Mesendoderm (in vitro differentiated cells): Measurements from ENCODE around the gene SHLD1.

Source experiments
- DNase-seq: peaks from one replicate; pipeline ENCODE4 v3.0.0; 2013
- H2AK5ac ChIP-seq: 2 replicates; pipeline ENCODE4 v1.6.1; 2013; ENCODE audit warnings: low read length, inconsistent platforms
- H2BK120ac ChIP-seq: 2 replicates; pipeline ENCODE4 v1.6.1; 2013; ENCODE audit warnings: low read depth, mild to moderate bottlenecking, low read length, moderate library complexity, mixed read lengths
- H2BK15ac ChIP-seq: replicated peaks from 2 replicates; pipeline ENCODE4 v1.6.1; 2013; ENCODE audit warnings: low read depth, mild to moderate bottlenecking, moderate library complexity
- H2BK5ac ChIP-seq: 2 replicates; pipeline ENCODE4 v1.6.1; 2013; ENCODE audit warnings: low read length, inconsistent platforms
- H3K18ac ChIP-seq: 2 replicates; pipeline ENCODE4 v1.6.1; 2013; ENCODE audit warnings: mild to moderate bottlenecking, low read length, mixed read lengths
- H3K23ac ChIP-seq: one replicate; pipeline ENCODE4 v1.6.1; 2013; ENCODE audit warnings: low read length
- H3K27ac ChIP-seq: 2 replicates; pipeline ENCODE4 v1.5.1; 2013; ENCODE audit warnings: low read depth, mild to moderate bottlenecking, inconsistent platforms, low read length, moderate library complexity
- H3K27me3 ChIP-seq: 2 replicates; pipeline ENCODE4 v1.6.1; 2013; ENCODE audit warnings: low read length, control low read depth, mild to moderate bottlenecking, inconsistent platforms; ENCODE audit not compliant: insufficient read depth, poor library complexity
- H3K36me3 ChIP-seq: 2 replicates; pipeline ENCODE4 v1.6.1; 2013; ENCODE audit warnings: low read length, inconsistent platforms; ENCODE audit not compliant: control insufficient read depth, insufficient read depth
- H3K4ac ChIP-seq: one replicate; pipeline ENCODE4 v1.6.1; 2013; ENCODE audit warnings: low read depth, mild to moderate bottlenecking, low read length, moderate library complexity
- H3K4me1 ChIP-seq: 2 replicates; pipeline ENCODE4 v1.6.1; 2013; ENCODE audit warnings: low read depth, low read length, inconsistent platforms; ENCODE audit not compliant: control insufficient read depth
- H3K4me2 ChIP-seq: 2 replicates; pipeline ENCODE4 v1.6.1; 2013; ENCODE audit warnings: low read length
- H3K4me3 ChIP-seq: 2 replicates; pipeline ENCODE4 v1.5.1; 2013; ENCODE audit warnings: mild to moderate bottlenecking, low read length
- H3K56ac ChIP-seq: one replicate; pipeline ENCODE4 v1.6.1; 2013; ENCODE audit warnings: low read length
- H3K79me1 ChIP-seq: 2 replicates; pipeline ENCODE4 v1.6.1; 2013; ENCODE audit warnings: low read length, inconsistent platforms
- H3K79me2 ChIP-seq: 2 replicates; pipeline ENCODE4 v1.6.1; 2013; ENCODE audit warnings: mild to moderate bottlenecking, low read length; ENCODE audit not compliant: control insufficient read depth, insufficient read depth
- H3K9ac ChIP-seq: 2 replicates; pipeline ENCODE4 v1.6.1; 2013; ENCODE audit warnings: low read length, inconsistent platforms
- H4K5ac ChIP-seq: one replicate; pipeline ENCODE4 v1.6.1; 2013; ENCODE audit warnings: low read length
- H4K8ac ChIP-seq: one replicate; pipeline ENCODE4 v1.6.1; 2013; ENCODE audit warnings: low read depth, mild to moderate bottlenecking, control low read depth, low read length, moderate library complexity
- WGBS: extraction: QIAGEN DNeasy Blood & Tissue Kit; methylation state at CpG from one replicate; pipeline ENCODE4 v1.1.7; 2013; ENCODE audit warnings: low lambda C conversion rate, missing lambda C conversion rate; ENCODE audit not compliant: insufficient coverage; ENCODE audit errors: extremely low coverage; 5-methylcytosine and 5-hydroxymethylcytosine counted together

SHLD1 gene

DNA sequence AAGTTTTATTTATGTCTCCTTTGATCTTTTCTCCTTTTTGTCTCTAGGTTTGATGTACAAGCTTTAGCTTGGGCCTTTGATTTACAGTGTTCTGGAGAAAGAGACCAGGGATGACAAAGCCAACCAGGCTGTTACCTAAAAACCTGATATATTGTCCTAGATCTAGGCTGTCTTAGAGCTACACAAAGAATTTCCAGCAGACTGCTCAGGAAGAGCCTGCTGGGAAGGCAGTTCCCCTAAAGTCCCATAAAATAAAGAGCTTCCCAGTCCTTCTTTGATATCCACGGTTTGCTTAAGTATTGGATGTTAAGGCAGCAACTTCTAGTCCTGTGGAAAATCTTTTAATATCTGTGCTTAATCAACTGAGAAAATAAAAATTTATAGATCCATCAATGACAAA lies 70.5 kb downstream of the SHLD1 start:
- DNase-seq = no peak
- Histone ChIP-seq H3K4ac (no peak overlapping the region), H3K79me2 (no peaks in the 10 kb centered on the region), H4K5ac (no peak overlapping the region), H2AK5ac (no peak overlapping the region), H3K9ac (no peak overlapping the region), H3K18ac (no peak overlapping the region), H4K8ac (no peak overlapping the region), H2BK120ac (no peak overlapping the region), H3K4me2 (no peak overlapping the region), H3K23ac (no peak overlapping the region), H3K4me3 (no peak overlapping the region), H3K79me1 (no peaks in the 10 kb centered on the region), H2BK15ac (no peak overlapping the region), H3K4me1 (no peaks in the 10 kb centered on the region), H2BK5ac (no peak overlapping the region), H3K36me3 (no peaks in the 10 kb centered on the region), H3K27me3 (no peaks in the 10 kb centered on the region), H3K27ac (no peak overlapping the region), H3K56ac (no peak overlapping the region)
- no CpG with 5 or more reads among the region's 1 CpG for WGBS

DNA sequence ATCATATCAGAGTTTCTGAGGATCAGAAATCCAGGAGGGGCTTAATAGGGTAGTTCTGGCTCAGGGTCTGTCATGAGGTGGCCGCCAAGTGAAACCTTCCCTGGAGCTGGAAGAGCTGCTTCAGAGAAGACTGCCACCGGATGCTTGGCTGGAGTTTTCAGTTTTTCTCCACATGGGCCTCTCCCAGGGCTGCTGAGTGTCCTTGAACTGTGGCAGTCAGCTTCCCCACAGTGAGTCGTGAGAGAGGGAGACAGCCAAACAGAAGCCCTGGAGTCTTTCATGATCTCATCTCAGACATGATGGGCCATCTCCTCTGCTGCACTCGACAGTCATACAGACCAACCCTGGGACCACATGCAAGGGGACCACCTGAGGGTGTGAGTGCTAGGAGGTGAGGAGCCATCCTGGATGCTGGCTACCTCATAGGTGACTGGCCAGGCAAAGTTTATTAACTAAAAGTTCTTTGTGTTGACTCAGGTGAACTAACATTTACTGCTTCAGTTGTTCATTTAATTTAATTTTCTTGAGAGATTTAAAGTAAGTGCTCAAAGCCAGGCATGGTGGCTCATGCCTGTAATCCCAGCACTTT lies 71.5 kb downstream of the SHLD1 start:
- no peak overlapping the region for H4K8ac ChIP-seq
- no peak overlapping the region for H3K18ac ChIP-seq
- H3K4me3 ChIP-seq = no peak overlapping the region
- H3K27ac ChIP-seq = no peak overlapping the region
- no peak overlapping the region for H2BK5ac ChIP-seq
- no peak for DNase-seq
- no peaks in the 10 kb centered on the region for H3K79me1 ChIP-seq
- no peak overlapping the region for H2BK120ac ChIP-seq
- H3K4me2 ChIP-seq = no peak overlapping the region
- WGBS = no CpG with 5 or more reads among the region's 4 CpGs
- no peaks in the 10 kb centered on the region for H3K79me2 ChIP-seq
- H3K56ac ChIP-seq = no peak overlapping the region
- H3K4ac ChIP-seq = no peak overlapping the region
- H3K9ac ChIP-seq = no peak overlapping the region
- no peaks in the 10 kb centered on the region for H3K27me3 ChIP-seq
- no peak overlapping the region for H2BK15ac ChIP-seq
- no peaks in the 10 kb centered on the region for H3K4me1 ChIP-seq
- no peak overlapping the region for H3K23ac ChIP-seq
- H4K5ac ChIP-seq = no peak overlapping the region
- no peak overlapping the region for H2AK5ac ChIP-seq
- no peaks in the 10 kb centered on the region for H3K36me3 ChIP-seq

DNA sequence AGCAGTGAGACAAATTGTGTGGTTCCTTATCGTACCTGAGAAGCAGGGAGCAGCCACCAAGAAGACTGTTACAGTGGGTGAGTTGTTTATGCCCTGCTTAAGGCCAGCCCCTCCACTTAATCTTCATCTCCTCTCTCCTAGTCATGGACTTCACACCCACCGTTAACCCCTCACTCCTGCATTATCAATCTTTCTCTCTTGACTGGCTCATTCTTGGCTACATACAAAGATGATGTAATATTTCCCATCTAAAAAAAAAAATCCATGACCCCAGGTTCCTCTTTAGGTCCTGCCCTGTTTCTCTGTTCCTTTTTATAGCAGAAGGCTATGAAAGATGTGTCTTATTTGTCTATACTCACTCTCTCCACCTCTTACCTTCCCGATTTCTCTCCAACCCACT lies 72.4 kb downstream of the SHLD1 start:
- Histone ChIP-seq H3K9ac (no peak overlapping the region), H2BK120ac (no peak overlapping the region), H4K5ac (no peak overlapping the region), H3K23ac (no peak overlapping the region), H3K18ac (no peak overlapping the region), H3K4me3 (no peak overlapping the region), H3K56ac (no peak overlapping the region), H3K79me1 (no peaks in the 10 kb centered on the region), H3K79me2 (no peaks in the 10 kb centered on the region), H3K36me3 (no peaks in the 10 kb centered on the region), H3K4me1 (no peaks in the 10 kb centered on the region), H3K27ac (no peak overlapping the region), H4K8ac (no peak overlapping the region), H3K27me3 (no peaks in the 10 kb centered on the region), H3K4ac (no peak overlapping the region), H2AK5ac (no peak overlapping the region), H2BK5ac (no peak overlapping the region), H2BK15ac (no peak overlapping the region), H3K4me2 (no peak overlapping the region)
- WGBS = 100% methylated on average over 1 of the region's 3 CpGs
- no peak for DNase-seq

DNA sequence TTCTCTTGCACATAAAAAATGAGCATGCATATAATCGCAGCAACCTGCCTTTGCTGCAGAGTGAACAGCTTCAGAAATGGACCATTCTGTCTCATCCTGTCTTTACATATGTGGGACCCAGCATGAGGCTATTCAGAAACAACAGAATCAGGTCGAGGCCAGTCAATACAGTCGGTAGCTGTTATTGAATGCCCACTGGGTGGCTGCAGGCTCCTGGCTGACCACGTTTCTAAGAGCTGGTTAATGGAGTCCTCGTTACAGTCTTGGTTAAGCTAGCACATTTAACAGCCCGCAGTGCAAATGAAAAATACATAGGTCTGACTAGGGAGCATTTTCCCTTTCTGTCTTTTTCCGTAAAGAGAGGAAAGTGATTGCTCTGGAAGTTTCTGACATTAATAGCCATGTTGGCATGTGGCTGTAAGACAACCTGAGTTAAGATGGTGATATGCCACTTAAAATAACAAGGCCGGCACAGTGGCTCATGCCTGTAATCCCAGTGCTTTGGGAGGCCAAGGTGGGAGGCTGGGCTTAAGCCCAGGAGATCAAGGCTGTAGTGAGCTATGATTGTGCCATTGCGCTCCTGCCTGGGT lies 75.0 kb downstream of the SHLD1 start:
- H3K79me1 ChIP-seq = no peaks in the 10 kb centered on the region
- no peak overlapping the region for H3K9ac ChIP-seq
- H3K27me3 ChIP-seq = no peaks in the 10 kb centered on the region
- no peak overlapping the region for H2BK120ac ChIP-seq
- DNase-seq = no peak
- H3K4me3 ChIP-seq = no peak overlapping the region
- no peak overlapping the region for H3K4me2 ChIP-seq
- H2AK5ac ChIP-seq = no peak overlapping the region
- H3K27ac ChIP-seq = no peak overlapping the region
- H3K4me1 ChIP-seq = no peaks in the 10 kb centered on the region
- no peak overlapping the region for H3K18ac ChIP-seq
- H3K4ac ChIP-seq = no peak overlapping the region
- no peak overlapping the region for H3K23ac ChIP-seq
- no peak overlapping the region for H2BK15ac ChIP-seq
- no peaks in the 10 kb centered on the region for H3K79me2 ChIP-seq
- WGBS = no CpG with 5 or more reads among the region's 9 CpGs
- H2BK5ac ChIP-seq = no peak overlapping the region
- no peak overlapping the region for H4K5ac ChIP-seq
- H4K8ac ChIP-seq = no peak overlapping the region
- no peak overlapping the region for H3K56ac ChIP-seq
- no peaks in the 10 kb centered on the region for H3K36me3 ChIP-seq

DNA sequence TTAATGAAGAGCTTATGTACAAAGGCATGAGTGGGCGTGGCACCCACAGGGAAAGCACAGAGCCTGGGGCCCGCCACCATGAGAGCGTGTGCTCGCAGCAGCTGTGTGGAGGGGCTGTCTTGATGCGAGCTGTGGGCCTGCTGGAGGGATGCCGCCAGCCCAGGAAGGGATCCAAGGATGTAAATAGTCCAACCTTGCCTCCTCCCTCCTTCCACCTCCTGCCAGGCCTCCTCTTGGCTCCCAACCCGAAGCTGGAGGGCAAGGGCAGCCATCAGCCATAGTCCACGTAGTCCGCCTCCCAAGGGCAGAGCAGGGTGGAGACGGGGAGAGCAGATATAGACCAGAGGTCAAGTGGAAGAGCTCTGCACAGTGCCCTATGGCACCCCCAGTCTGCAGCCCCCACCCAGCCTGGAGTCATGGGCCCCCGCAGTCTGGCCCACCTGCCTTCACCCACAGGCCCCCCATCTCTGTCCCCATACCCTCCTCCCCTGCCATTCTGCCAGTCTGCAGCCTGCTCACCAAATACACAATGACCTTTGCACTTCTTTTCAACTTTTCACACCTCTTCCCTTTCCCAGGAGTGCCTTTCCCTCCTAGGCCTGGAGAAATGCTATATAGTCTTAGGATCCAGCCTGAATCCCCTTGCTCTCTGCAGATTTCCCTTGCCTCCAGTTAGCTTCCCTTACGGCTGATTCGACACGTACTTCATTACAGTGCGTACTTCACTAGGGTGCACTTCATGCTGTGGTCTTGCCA lies 77.1 kb downstream of the SHLD1 start:
- H4K8ac ChIP-seq = no peak overlapping the region
- no peaks in the 10 kb centered on the region for H3K79me2 ChIP-seq
- H3K18ac ChIP-seq = no peak overlapping the region
- H3K9ac ChIP-seq = no peak overlapping the region
- H3K27me3 ChIP-seq = no peaks in the 10 kb centered on the region
- H3K79me1 ChIP-seq = no peaks in the 10 kb centered on the region
- H2BK15ac ChIP-seq = no peak overlapping the region
- H2BK120ac ChIP-seq = no peak overlapping the region
- H3K23ac ChIP-seq = no peak overlapping the region
- H3K56ac ChIP-seq = no peak overlapping the region
- no peak overlapping the region for H4K5ac ChIP-seq
- no peaks in the 10 kb centered on the region for H3K4me1 ChIP-seq
- no peak overlapping the region for H3K4me3 ChIP-seq
- no peak overlapping the region for H2BK5ac ChIP-seq
- no peak for DNase-seq
- no peaks in the 10 kb centered on the region for H3K36me3 ChIP-seq
- no peak overlapping the region for H3K27ac ChIP-seq
- H3K4me2 ChIP-seq = no peak overlapping the region
- no peak overlapping the region for H2AK5ac ChIP-seq
- WGBS = no CpG with 5 or more reads among the region's 15 CpGs
- no peak overlapping the region for H3K4ac ChIP-seq
